ENCODE results near the gene SENP2.

The SENP2 gene

GRCh38 chr3:185605566-185605965 is 19.5 kb downstream of the SENP2 start (continued):
- TF ChIP-seq CREB5 (CRISPR knock-in tag; IDR thresholded peaks at IDR 0.05; ENCODE audit: low read depth) (no peak), ISL1 (CRISPR knock-in tag; IDR thresholded peaks at IDR 0.05) (no peak), RARB (CRISPR knock-in tag; IDR thresholded peaks at IDR 0.05) (no peak), ZFP30 (CRISPR knock-in tag; IDR thresholded peaks at IDR 0.05) (no peak)

- TF ChIP-seq RARB (CRISPR knock-in tag; IDR thresholded peaks at IDR 0.05), result no peak
- no peak for ATAC-seq
Measured at GRCh38 chr3:185606196-185606595, 20.1 kb downstream of the SENP2 start.

GRCh38 chr3:185613016-185613415 is 26.9 kb downstream of the SENP2 start:
- TF ChIP-seq ARNTL (CRISPR knock-in tag; IDR thresholded peaks at IDR 0.05; ENCODE audit: borderline replicate concordance, low read depth) (no peak), ZNF565 (CRISPR knock-in tag; conservative IDR thresholded peaks at IDR 0.05; ENCODE audit: low read depth) (no peak), ZNF8 (CRISPR knock-in tag; IDR thresholded peaks at IDR 0.05) (no peak), ZNF70 (CRISPR knock-in tag; IDR thresholded peaks at IDR 0.05) (no peak), SNAI2 (CRISPR knock-in tag; IDR thresholded peaks at IDR 0.05) (no peak), CREB5 (CRISPR knock-in tag; IDR thresholded peaks at IDR 0.05; ENCODE audit: low read depth) (no peak), ZFP3 (CRISPR knock-in tag; IDR thresholded peaks at IDR 0.05) (no peak), ZC3H10 (CRISPR knock-in tag; IDR thresholded peaks at IDR 0.05) (no peak), TCF4 (CRISPR knock-in tag; IDR thresholded peaks at IDR 0.05; ENCODE audit: borderline replicate concordance) (no peak), ESRRG (CRISPR knock-in tag; IDR thresholded peaks at IDR 0.05) (no peak), ZFP30 (CRISPR knock-in tag; IDR thresholded peaks at IDR 0.05) (no peak), CSDC2 (CRISPR knock-in tag; IDR thresholded peaks at IDR 0.05) (no peak), ISL1 (CRISPR knock-in tag; IDR thresholded peaks at IDR 0.05) (no peak), TSHZ2 (CRISPR knock-in tag; IDR thresholded peaks at IDR 0.05) (no peak), PPARA (CRISPR knock-in tag; IDR thresholded peaks at IDR 0.05; ENCODE audit: borderline replicate concordance) (no peak), GLIS3 (CRISPR knock-in tag; IDR thresholded peaks at IDR 0.05) (no peak), PATZ1 (CRISPR knock-in tag; IDR thresholded peaks at IDR 0.05; ENCODE audit: borderline replicate concordance) (no peak)
- no peak for ATAC-seq

GRCh38 chr3:185623939-185624665 is 38.0 kb downstream of the SENP2 start:
- ATAC-seq, result no peak
- TF ChIP-seq CSRNP3 (CRISPR knock-in tag; IDR thresholded peaks at IDR 0.05) (no peak), CREB5 (CRISPR knock-in tag; IDR thresholded peaks at IDR 0.05; ENCODE audit: low read depth) (no peak), RARB (CRISPR knock-in tag; IDR thresholded peaks at IDR 0.05) (no peak), ZNF8 (CRISPR knock-in tag; IDR thresholded peaks at IDR 0.05) (no peak), POU6F1 (CRISPR knock-in tag; IDR thresholded peaks at IDR 0.05; ENCODE audit: borderline replicate concordance, low read depth) (no peak), PPARA (CRISPR knock-in tag; IDR thresholded peaks at IDR 0.05; ENCODE audit: borderline replicate concordance) (no peak), TOX (CRISPR knock-in tag; IDR thresholded peaks at IDR 0.05; ENCODE audit: borderline replicate concordance) (no peak), TSHZ2 (CRISPR knock-in tag; IDR thresholded peaks at IDR 0.05) (no peak)
